Ovary (tissue), 3 donors: Measurements from ENCODE around the gene INSL3.
"Not testable (repeated sequence)": the region's sequence is repeated elsewhere in the genome, so short reads cannot be mapped to it uniquely, and the experiment has no call there.

Experiments
- EP300 ChIP-seq: sonication (generic); formaldehyde crosslinking; IDR thresholded peaks from one replicate; pipeline ENCODE4 v1.6.1; 2017; ENCODE audit warnings: antibody characterized with exemption
- POLR2A ChIP-seq: fragments of 450-650 bp; IDR thresholded peaks from one replicate; pipeline ENCODE4 v1.6.1; 2017; ENCODE audit warnings: antibody characterized with exemption, mild to moderate bottlenecking, moderate library complexity
- TF ChIP-seq, protein P1 (sequence below), 3 donors: fragments of 450-650 bp in 2 of 3; fragments of 200-600 bp in 1 of 3; IDR thresholded peaks; one replicate each; pipeline versions ENCODE4 v1.5.1 to v1.8.0; 2016 to 2022; ENCODE audit warnings: antibody characterized with exemption in 3 of 3, mild to moderate bottlenecking in 1 of 3
- donor health status: DM: no; HTN: no; CAD: no.

DNA sequence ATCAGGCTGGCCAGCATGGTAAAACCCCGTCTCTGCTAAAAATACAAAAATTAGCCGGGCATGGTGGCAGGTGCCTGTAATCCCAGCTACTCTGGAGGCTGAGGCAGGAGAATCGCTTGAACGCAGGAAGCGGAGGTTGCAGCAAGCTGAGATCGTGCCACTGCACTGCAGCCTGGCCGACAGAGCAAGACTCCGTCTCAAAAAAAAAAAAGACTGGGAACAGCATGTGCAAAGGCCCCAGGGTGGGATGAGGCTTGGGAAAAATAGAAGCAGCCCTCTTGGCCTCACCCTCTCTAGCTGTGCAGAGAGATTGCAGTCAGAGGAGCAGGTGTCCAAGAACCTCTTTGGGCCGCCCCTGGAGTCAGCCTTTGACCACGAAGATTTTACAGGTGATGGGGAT is 43.5 kb downstream of the INSL3 start:
- TF ChIP-seq, protein P1, sequence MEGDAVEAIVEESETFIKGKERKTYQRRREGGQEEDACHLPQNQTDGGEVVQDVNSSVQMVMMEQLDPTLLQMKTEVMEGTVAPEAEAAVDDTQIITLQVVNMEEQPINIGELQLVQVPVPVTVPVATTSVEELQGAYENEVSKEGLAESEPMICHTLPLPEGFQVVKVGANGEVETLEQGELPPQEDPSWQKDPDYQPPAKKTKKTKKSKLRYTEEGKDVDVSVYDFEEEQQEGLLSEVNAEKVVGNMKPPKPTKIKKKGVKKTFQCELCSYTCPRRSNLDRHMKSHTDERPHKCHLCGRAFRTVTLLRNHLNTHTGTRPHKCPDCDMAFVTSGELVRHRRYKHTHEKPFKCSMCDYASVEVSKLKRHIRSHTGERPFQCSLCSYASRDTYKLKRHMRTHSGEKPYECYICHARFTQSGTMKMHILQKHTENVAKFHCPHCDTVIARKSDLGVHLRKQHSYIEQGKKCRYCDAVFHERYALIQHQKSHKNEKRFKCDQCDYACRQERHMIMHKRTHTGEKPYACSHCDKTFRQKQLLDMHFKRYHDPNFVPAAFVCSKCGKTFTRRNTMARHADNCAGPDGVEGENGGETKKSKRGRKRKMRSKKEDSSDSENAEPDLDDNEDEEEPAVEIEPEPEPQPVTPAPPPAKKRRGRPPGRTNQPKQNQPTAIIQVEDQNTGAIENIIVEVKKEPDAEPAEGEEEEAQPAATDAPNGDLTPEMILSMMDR (IDR thresholded peaks at IDR 0.05) = not testable (repeated sequence)
- not testable (repeated sequence) for TF ChIP-seq POLR2A, EP300
